HepG2 (cell line): Measurements from ENCODE around the gene BCL2A1. TPM values are rescaled to one million over a fixed set of nuclear protein-coding genes. Genes with fewer than 3 reads are reported as not detected.

Experiments used
- CENPT ChIP-seq: sonication (generic); formaldehyde crosslinking; IDR thresholded peaks from 2 replicates; pipeline ENCODE4 v1.8.0; 2022; ENCODE audit warnings: low read depth, mild to moderate bottlenecking, moderate library complexity, missing genetic modification reagents
- EZH2 ChIP-seq: conservative IDR thresholded peaks from 2 replicates; pipeline ENCODE4 v1.6.1; 2012; ENCODE audit warnings: mild to moderate bottlenecking, low read depth, low read length, moderate library complexity
- MXD4 ChIP-seq: IDR thresholded peaks from 2 replicates; pipeline ENCODE4 v1.6.1; 2016; ENCODE audit warnings: mild to moderate bottlenecking, missing biosample characterization, missing genetic modification reagents
- NFIC ChIP-seq: IDR thresholded peaks from 2 replicates; pipeline ENCODE4 v1.6.1; 2012; ENCODE audit warnings: mild to moderate bottlenecking, low read length, inconsistent platforms
- NFYC ChIP-seq: IDR thresholded peaks from 2 replicates; pipeline ENCODE4 v1.6.1; 2016; ENCODE audit warnings: missing genetic modification reagents, missing compliant biosample characterization
- NRL ChIP-seq: sonication (generic); formaldehyde crosslinking; IDR thresholded peaks from 2 replicates; pipeline ENCODE4 v1.5.0; 2020; ENCODE audit warnings: missing genetic modification reagents, mild to moderate bottlenecking, moderate library complexity, borderline replicate concordance
- TFAP4 ChIP-seq: sonication (generic); IDR thresholded peaks from 2 replicates; pipeline ENCODE4 v1.6.1; 2016; ENCODE audit warnings: low read depth, borderline replicate concordance
- THYN1 ChIP-seq: sonication (generic); formaldehyde crosslinking; IDR thresholded peaks from 2 replicates; pipeline ENCODE4 v1.8.1; 2023; ENCODE audit warnings: low read depth, mild to moderate bottlenecking, moderate library complexity, missing genetic modification reagents, borderline replicate concordance
- ZBTB33 ChIP-seq: sonication (generic); formaldehyde crosslinking; IDR thresholded peaks from 2 replicates; pipeline ENCODE4 v1.4.0; 2020; ENCODE audit warnings: missing genetic modification reagents
- ZMAT3 ChIP-seq: sonication (generic); formaldehyde crosslinking; conservative IDR thresholded peaks from 2 replicates; pipeline ENCODE4 v1.7.0; 2021; ENCODE audit warnings: missing genetic modification reagents
- ZNF205 ChIP-seq: IDR thresholded peaks from 2 replicates; pipeline ENCODE4 v1.6.1; 2018; ENCODE audit warnings: missing biosample characterization, missing genetic modification reagents
- ZNF251 ChIP-seq: sonication (generic); formaldehyde crosslinking; IDR thresholded peaks from 2 replicates; pipeline ENCODE4 v1.9.0; 2021; ENCODE audit warnings: mild to moderate bottlenecking, missing genetic modification reagents
- ZNF891 ChIP-seq: sonication (generic); formaldehyde crosslinking; IDR thresholded peaks from 2 replicates; pipeline ENCODE4 v1.5.0; 2020; ENCODE audit warnings: mild to moderate bottlenecking, missing genetic modification reagents
- polyA plus RNA-seq, 8 experiments: library from polyadenylated mRNA; depleted of rRNA in 3 of 8; stranded (reverse) in 7 of 8; unstranded in 1 of 8; fragments of >200 nt; fragmentation: Illumina TruSeq in 4 of 8; extraction: Trizol in 4 of 8; gene quantifications; 2 replicates each; pipeline versions ENCODE4 v1.2.1 to v1.2.3, GENCODE V29; 2011 to 2016; ENCODE audit warnings: low read depth in 4 of 8, missing spikeins in 1 of 8, mixed read lengths in 1 of 8; ENCODE audit not compliant: insufficient read depth in 1 of 8
- total RNA-seq, 5 experiments: library from RNA; depleted of rRNA; stranded (reverse); fragments of >200 nt; fragmentation: Illumina TruSeq; extraction: Trizol; gene quantifications; 2 replicates each; pipeline ENCODE4 v1.2.3, GENCODE V29; 2016; ENCODE audit warnings: low read depth in 1 of 5
- TF ChIP-seq, protein P1 (sequence below), 2 experiments: fragments of 450-650 bp in 1 of 2; sonication (generic) in 1 of 2; formaldehyde crosslinking in 1 of 2; IDR thresholded peaks; 2 replicates each; pipeline versions ENCODE4 v1.6.1 to v1.8.0; 2016 to 2022; ENCODE audit warnings: antibody characterized with exemption in 1 of 2, mild to moderate bottlenecking in 1 of 2, missing genetic modification reagents in 1 of 2
- TF ChIP-seq, protein P2 (sequence below): sonication (generic); formaldehyde crosslinking; IDR thresholded peaks from 2 replicates; pipeline ENCODE4 v1.4.0; 2020; ENCODE audit warnings: missing genetic modification reagents, low read depth, mild to moderate bottlenecking, borderline replicate concordance
- TF ChIP-seq, protein P3 (sequence below): IDR thresholded peaks from 2 replicates; pipeline ENCODE4 v1.6.1; 2016; ENCODE audit warnings: low read depth, borderline replicate concordance

BCL2A1 gene
- total and polyA plus RNA-seq, 2 of the 13 experiments (the other 11 are each of a cell fraction or from before 2014, with no cell fraction given) = 0.08 to 0.31 TPM

- TF ChIP-seq, protein P1, sequence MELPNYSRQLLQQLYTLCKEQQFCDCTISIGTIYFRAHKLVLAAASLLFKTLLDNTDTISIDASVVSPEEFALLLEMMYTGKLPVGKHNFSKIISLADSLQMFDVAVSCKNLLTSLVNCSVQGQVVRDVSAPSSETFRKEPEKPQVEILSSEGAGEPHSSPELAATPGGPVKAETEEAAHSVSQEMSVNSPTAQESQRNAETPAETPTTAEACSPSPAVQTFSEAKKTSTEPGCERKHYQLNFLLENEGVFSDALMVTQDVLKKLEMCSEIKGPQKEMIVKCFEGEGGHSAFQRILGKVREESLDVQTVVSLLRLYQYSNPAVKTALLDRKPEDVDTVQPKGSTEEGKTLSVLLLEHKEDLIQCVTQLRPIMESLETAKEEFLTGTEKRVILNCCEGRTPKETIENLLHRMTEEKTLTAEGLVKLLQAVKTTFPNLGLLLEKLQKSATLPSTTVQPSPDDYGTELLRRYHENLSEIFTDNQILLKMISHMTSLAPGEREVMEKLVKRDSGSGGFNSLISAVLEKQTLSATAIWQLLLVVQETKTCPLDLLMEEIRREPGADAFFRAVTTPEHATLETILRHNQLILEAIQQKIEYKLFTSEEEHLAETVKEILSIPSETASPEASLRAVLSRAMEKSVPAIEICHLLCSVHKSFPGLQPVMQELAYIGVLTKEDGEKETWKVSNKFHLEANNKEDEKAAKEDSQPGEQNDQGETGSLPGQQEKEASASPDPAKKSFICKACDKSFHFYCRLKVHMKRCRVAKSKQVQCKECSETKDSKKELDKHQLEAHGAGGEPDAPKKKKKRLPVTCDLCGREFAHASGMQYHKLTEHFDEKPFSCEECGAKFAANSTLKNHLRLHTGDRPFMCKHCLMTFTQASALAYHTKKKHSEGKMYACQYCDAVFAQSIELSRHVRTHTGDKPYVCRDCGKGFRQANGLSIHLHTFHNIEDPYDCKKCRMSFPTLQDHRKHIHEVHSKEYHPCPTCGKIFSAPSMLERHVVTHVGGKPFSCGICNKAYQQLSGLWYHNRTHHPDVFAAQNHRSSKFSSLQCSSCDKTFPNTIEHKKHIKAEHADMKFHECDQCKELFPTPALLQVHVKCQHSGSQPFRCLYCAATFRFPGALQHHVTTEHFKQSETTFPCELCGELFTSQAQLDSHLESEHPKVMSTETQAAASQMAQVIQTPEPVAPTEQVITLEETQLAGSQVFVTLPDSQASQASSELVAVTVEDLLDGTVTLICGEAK (IDR thresholded peaks at IDR 0.05) = no peak
- TF ChIP-seq, protein P1 (CRISPR knock-in tag; IDR thresholded peaks at IDR 0.05) = no peak
- TF ChIP-seq ZNF891 (CRISPR knock-in tag) (no peak; the same call in 1 of the 2 replicates), CENPT (CRISPR knock-in tag) (no peak; the same call in 1 of the 2 replicates), ZNF251 (CRISPR knock-in tag) (no peak), ZMAT3 (CRISPR knock-in tag) (peak; percentile 16; the same call in 1 of the 2 replicates), TFAP4 (peak; percentile 10; the same call in 1 of the 2 replicates), NFYC (CRISPR knock-in tag) (no peak), MXD4 (CRISPR knock-in tag) (no peak), EZH2 (no peak), ZBTB33 (CRISPR knock-in tag) (no peak), NRL (peak; percentile 57; the same call in 1 of the 2 replicates), ZNF205 (CRISPR knock-in tag) (no peak), THYN1 (no peak), NFIC (no peak)
- TF ChIP-seq, protein P2, sequence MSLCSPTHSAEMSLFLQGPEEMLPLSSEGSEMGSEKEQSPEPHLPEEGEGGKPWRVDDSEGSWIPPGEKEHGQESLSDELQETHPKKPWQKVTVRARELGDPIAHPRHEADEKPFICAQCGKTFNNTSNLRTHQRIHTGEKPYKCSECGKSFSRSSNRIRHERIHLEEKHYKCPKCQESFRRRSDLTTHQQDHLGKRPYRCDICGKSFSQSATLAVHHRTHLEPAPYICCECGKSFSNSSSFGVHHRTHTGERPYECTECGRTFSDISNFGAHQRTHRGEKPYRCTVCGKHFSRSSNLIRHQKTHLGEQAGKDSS (CRISPR knock-in tag) = no peak
- TF ChIP-seq, protein P3, sequence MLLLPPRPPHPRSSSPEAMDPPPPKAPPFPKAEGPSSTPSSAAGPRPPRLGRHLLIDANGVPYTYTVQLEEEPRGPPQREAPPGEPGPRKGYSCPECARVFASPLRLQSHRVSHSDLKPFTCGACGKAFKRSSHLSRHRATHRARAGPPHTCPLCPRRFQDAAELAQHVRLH (CRISPR knock-in tag) = 0 out of 2 replicates have a peak, but pooled peaks have one; percentile 6
These were observed 47.9 kb downstream of the BCL2A1 start (continued) for GRCh38 chr15:79923079-79923514.
